B cell (primary cell): Measurements from ENCODE around the gene ZNF580. TPM values are rescaled to one million over a fixed set of nuclear protein-coding genes. Genes with fewer than 3 reads are reported as not detected.

Experiments
- ATAC-seq: fragments of 200-7000 bp; cut with Tn5 transposase; one replicate; pipeline ENCODE4 v1.10.0; 2021; ENCODE audit warnings: low read depth, mild to moderate bottlenecking, moderate number of reproducible peaks, moderate library complexity
- CTCF ChIA-PET: fragments of 350-600 bp; sonication (Branson Sonifier 250); formaldehyde crosslinking; loops from one replicate; lab custom pipeline; 2021; ENCODE audit warnings: antibody characterized with exemption, inconsistent platforms; lab: Charles Lee
- POLR2A ChIA-PET: fragments of 350-600 bp; sonication (Branson Sonifier 250); formaldehyde crosslinking; loops from one replicate; lab custom pipeline; 2021; ENCODE audit warnings: antibody characterized with exemption; lab: Charles Lee
- DNase-seq: peaks from one replicate; pipeline ENCODE4 v3.0.0; 2013
- H2AFZ ChIP-seq: 2 replicates; pipeline ENCODE4 v1.6.1; 2012; ENCODE audit warnings: mild to moderate bottlenecking, low read depth, low read length; ENCODE audit not compliant: insufficient read depth, poor library complexity, severe bottlenecking
- H3K27ac ChIP-seq, 2 donors: 1 replicate in 1 of 2; 2 replicates in 1 of 2; pipeline ENCODE4 v1.5.1; 2012 to 2013; ENCODE audit warnings: low read length in 2 of 2, mild to moderate bottlenecking in 2 of 2, moderate library complexity in 1 of 2
- H3K27me3 ChIP-seq, 4 experiments: fragments of 200-600 bp in 1 of 4; sonication (generic) in 1 of 4; replicated peaks in 1 of 4; 1 replicate in 2 of 4; 2 replicates in 2 of 4; pipeline versions ENCODE4 v1.6.1 to v1.7.0; 2013 to 2016; ENCODE audit warnings: low read length in 3 of 4, mild to moderate bottlenecking in 2 of 4, mixed read lengths in 1 of 4, moderate library complexity in 1 of 4; ENCODE audit not compliant: insufficient read depth in 4 of 4, control insufficient read depth in 3 of 4; ENCODE audit errors: control extremely low read depth in 1 of 4
- H3K36me3 ChIP-seq, 2 experiments: replicated peaks in 1 of 2; 1 replicate in 1 of 2; 2 replicates in 1 of 2; pipeline versions ENCODE4 v1.6.1 to v1.7.1; 2013; ENCODE audit warnings: low read length in 1 of 2; ENCODE audit not compliant: insufficient read depth in 2 of 2, control insufficient read depth in 1 of 2; ENCODE audit errors: control extremely low read depth in 1 of 2, extremely low read depth in 1 of 2
- H3K4me1 ChIP-seq, 2 donors: fragments of 200-600 bp in 1 of 2; sonication (generic) in 1 of 2; 1 replicate in 1 of 2; 2 replicates in 1 of 2; pipeline versions ENCODE4 v1.5.1 to v1.6.1; 2013 to 2017; ENCODE audit warnings: low read length in 2 of 2; ENCODE audit not compliant: control insufficient read depth in 2 of 2, insufficient read depth in 2 of 2
- H3K4me2 ChIP-seq: replicated peaks from 2 replicates; pipeline ENCODE3; 2012; ENCODE audit warnings: mild to moderate bottlenecking, low read depth, low read length; ENCODE audit not compliant: poor library complexity, severe bottlenecking
- H3K4me3 ChIP-seq, 5 experiments: fragments of 200-600 bp in 1 of 5; sonication (generic) in 1 of 5; 1 replicate in 3 of 5; 2 replicates in 2 of 5; pipeline versions ENCODE4 v1.5.1 to v1.7.0; 2011 to 2016; ENCODE audit warnings: low read length in 4 of 5, mild to moderate bottlenecking in 4 of 5, low read depth in 2 of 5, control low read depth in 1 of 5, moderate library complexity in 1 of 5; ENCODE audit not compliant: insufficient read depth in 1 of 5; ENCODE audit errors: control extremely low read depth in 1 of 5, extremely low read depth in 1 of 5
- H3K79me2 ChIP-seq: fragments of 200-600 bp; sonication (generic); one replicate; pipeline ENCODE4 v1.6.0; 2016; ENCODE audit warnings: low read length; ENCODE audit not compliant: control insufficient read depth, insufficient read depth
- H3K9ac ChIP-seq: fragments of 200-600 bp; sonication (generic); 2 replicates; pipeline ENCODE4 v1.6.1; 2017; ENCODE audit warnings: mild to moderate bottlenecking, low read length, moderate library complexity
- H3K9me3 ChIP-seq, 3 donors: one replicate each; pipeline versions ENCODE4 v1.6.1 to v1.7.1; 2013; ENCODE audit warnings: low read length in 2 of 3; ENCODE audit not compliant: control insufficient read depth in 2 of 3, insufficient read depth in 1 of 3; ENCODE audit errors: control extremely low read depth in 1 of 3
- H4K20me1 ChIP-seq: 2 replicates; pipeline ENCODE4 v1.6.0; 2012; ENCODE audit warnings: mild to moderate bottlenecking, low read length; ENCODE audit not compliant: insufficient read depth, control insufficient read depth, poor library complexity, severe bottlenecking
- H3K27ac Mint-ChIP-seq: one replicate; pipeline ENCODE4 v1.8.0; 2021; ENCODE audit warnings: mixed read lengths
- H3K27me3 Mint-ChIP-seq: one replicate; pipeline ENCODE4 v1.8.0; 2021; ENCODE audit warnings: mixed read lengths
- H3K4me1 Mint-ChIP-seq: one replicate; pipeline ENCODE4 v1.8.0; 2021; ENCODE audit warnings: mixed read lengths
- H3K4me3 Mint-ChIP-seq: one replicate; pipeline ENCODE4 v1.8.0; 2021; ENCODE audit warnings: mixed read lengths
- H3K9me3 Mint-ChIP-seq: one replicate; pipeline ENCODE4 v1.8.0; 2022; ENCODE audit warnings: mixed read lengths; ENCODE audit not compliant: insufficient read depth
- CTCF ChIP-seq: fragments of 200-600 bp; IDR thresholded peaks from one replicate; pipeline ENCODE4 v1.8.0; 2022; ENCODE audit warnings: antibody characterized with exemption, mild to moderate bottlenecking
- EZH2 ChIP-seq: IDR thresholded peaks from 2 replicates; pipeline ENCODE4 v1.6.1; 2012; ENCODE audit warnings: borderline replicate concordance, low read depth, mild to moderate bottlenecking, moderate library complexity, low read length; ENCODE audit not compliant: insufficient read depth, poor library complexity, severe bottlenecking
- WGBS: methylation state at CpG from one replicate; pipeline ENCODE4 v1.1.5; 2013; ENCODE audit warnings: missing lambda C conversion rate; ENCODE audit not compliant: insufficient coverage; 5-methylcytosine and 5-hydroxymethylcytosine counted together
- intact Hi-C: fragments of 100-400 bp; cut with micrococcal nuclease; formaldehyde crosslinking; loops from one replicate; pipeline ENCODE4 v1.10.0; 2022
- polyA plus RNA-seq: library from polyadenylated mRNA; depleted of rRNA; stranded (reverse); fragments of >200 nt; gene quantifications from 2 replicates; pipeline ENCODE4 v1.2.3, GENCODE V29; 2012
- total RNA-seq, 2 donors: library from RNA; stranded (reverse); fragments of 120-200 nt in 1 of 2; gene quantifications; 1 replicate in 1 of 2; 2 replicates in 1 of 2; pipeline versions ENCODE4 v1.2.3 to v1.2.4, GENCODE V29; 2013 to 2022

ZNF580 gene
- total and polyA plus RNA-seq, 2 donors (not counting 1 experiment from before 2014, with no cell fraction given), result 69.8 to 101 TPM

DNA sequence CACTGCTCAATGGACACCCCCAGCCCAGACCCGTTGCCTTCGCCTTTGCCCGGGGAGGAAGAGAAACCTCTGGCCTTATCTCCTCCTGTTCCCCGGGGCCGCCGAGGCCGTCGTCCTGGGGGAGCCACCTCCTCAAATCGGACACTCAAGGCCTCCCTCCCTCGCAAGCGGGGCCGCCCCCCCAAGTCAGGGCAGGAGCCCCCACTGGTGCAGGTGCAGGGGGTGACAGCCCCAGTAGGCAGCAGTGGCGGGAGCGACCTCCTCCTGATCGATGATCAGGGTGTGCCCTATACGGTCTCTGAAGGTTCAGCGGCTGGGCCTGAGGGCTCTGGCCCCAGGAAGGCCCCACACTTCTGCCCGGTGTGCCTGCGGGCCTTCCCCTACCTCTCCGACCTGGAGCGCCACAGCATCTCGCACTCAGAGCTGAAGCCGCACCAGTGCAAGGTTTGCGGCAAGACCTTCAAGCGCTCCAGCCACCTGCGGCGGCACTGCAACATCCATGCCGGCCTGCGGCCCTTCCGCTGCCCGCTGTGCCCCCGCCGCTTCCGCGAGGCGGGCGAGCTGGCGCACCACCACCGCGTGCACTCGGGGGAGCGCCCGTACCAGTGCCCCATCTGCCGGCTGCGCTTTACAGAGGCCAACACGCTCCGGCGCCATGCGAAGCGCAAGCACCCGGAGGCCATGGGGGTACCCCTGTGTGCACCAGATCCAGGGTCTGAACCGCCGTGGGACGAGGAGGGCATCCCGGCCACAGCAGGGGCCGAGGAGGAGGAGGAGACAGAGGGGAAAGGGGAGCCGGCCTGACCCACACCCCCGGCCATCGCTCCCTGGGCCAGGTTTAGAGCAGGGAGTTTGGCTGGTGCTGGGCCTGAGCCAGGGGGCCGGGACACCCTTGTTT, 38.4 kb upstream of the ZNF580 start:
- Mint-ChIP-seq H3K4me1 (peaks cover 43% of the 10 kb centered on the region), H3K4me3 (peak overlapping the region; percentile 78), H3K9me3 (no peaks in the 10 kb centered on the region), H3K27ac (no peak overlapping the region), H3K27me3 (no peaks in the 10 kb centered on the region)
- H3K9me3 ChIP-seq, result peaks cover 0 to 8% (median 0%) of the 10 kb centered on the region in 3 donors
- DNase-seq, result no peak
- H3K36me3 ChIP-seq, result no peaks in the 10 kb centered on the region
- no peak overlapping the region for H3K4me2 ChIP-seq
- H3K27ac ChIP-seq, result no peak overlapping the region
- H3K4me3 ChIP-seq, result no peak overlapping the region
- no peaks in the 10 kb centered on the region for H3K27me3 ChIP-seq
- no peak overlapping the region for H3K9ac ChIP-seq
- ChIA-PET POLR2A (no interaction called here), CTCF (interaction anchor here (0.9 to 1.7 kb wide), 2 partner anchors 98 to 461 kb away, joined by 3 to 6 read pairs; no protein-coding TSS in a partner anchor)
- H4K20me1 ChIP-seq, result no peaks in the 10 kb centered on the region
- peaks cover 16% of the 10 kb centered on the region for H3K79me2 ChIP-seq
- intact Hi-C loops, result loop anchor here (10.0 kb wide), 2 partner anchors 318 to 348 kb away; partner anchors contain the start of genes BRSK1, HSPBP1 and PPP6R1
- ATAC-seq, result no peak
- H2AFZ ChIP-seq, result no peak overlapping the region
- no peak for TF ChIP-seq EZH2
- TF ChIP-seq CTCF, result no peak
- WGBS, result 98% methylated on average over 54 of the region's 60 CpGs
- H3K4me1 ChIP-seq, result peaks cover 17 to 42% of the 10 kb centered on the region in 2 donors

- ChIA-PET CTCF (interaction anchor here (1.6 kb wide), 1 partner anchor 86 kb away, joined by 5 read pairs; no protein-coding TSS in a partner anchor), POLR2A (no interaction called here)
- Histone ChIP-seq H3K4me2 (no peak overlapping the region), H3K9me3 (peaks cover 0 to 8% (median 0%) of the 10 kb centered on the region in 3 donors), H3K27me3 (no peaks in the 10 kb centered on the region), H3K79me2 (peaks cover 22% of the 10 kb centered on the region), H3K27ac (no peak overlapping the region), H4K20me1 (no peaks in the 10 kb centered on the region), H3K4me3 (no peak overlapping the region), H2AFZ (no peak overlapping the region), H3K36me3 (peaks cover 0 to 3% of the 10 kb centered on the region in 2 experiments), H3K4me1 (peaks cover 17 to 42% of the 10 kb centered on the region in 2 donors), H3K9ac (no peak overlapping the region)
- intact Hi-C loops, result loop anchor here (10.0 kb wide), 2 partner anchors 318 to 348 kb away; partner anchors contain the start of genes BRSK1, HSPBP1 and PPP6R1
- ATAC-seq (no peak), DNase-seq (no peak)
- H3K4me3 Mint-ChIP-seq, result peak overlapping the region; percentile 47
- no peaks in the 10 kb centered on the region for H3K27me3 Mint-ChIP-seq
- no peak overlapping the region for H3K27ac Mint-ChIP-seq
- WGBS, result 98% methylated on average over 19 of the region's 21 CpGs
- H3K4me1 Mint-ChIP-seq, result peaks cover 50% of the 10 kb centered on the region
- TF ChIP-seq EZH2 (no peak), CTCF (no peak)
- no peaks in the 10 kb centered on the region for H3K9me3 Mint-ChIP-seq
These were observed 37.7 kb upstream of the ZNF580 start for GRCh38 chr19:55603115-55603514.
